Lung (tissue), 13 donors: ENCODE measurements around the gene CDHR2. TPM values are rescaled to one million over a fixed set of nuclear protein-coding genes. Genes with fewer than 3 reads are reported as not detected.

Experiments
- ATAC-seq: fragments of 200-7000 bp; cut with Tn5 transposase; one replicate; pipeline ENCODE4 v1.9.1; 2020; ENCODE audit warnings: moderate number of reproducible peaks; ENCODE audit not compliant: insufficient read depth, low FRiP score
- DNase-seq, 3 donors: peaks; one replicate each; pipeline ENCODE4 v3.0.0-alpha.2; 2013 to 2017
- H3K27ac ChIP-seq, 2 donors: one replicate each; pipeline ENCODE4 v1.5.1; 2013; ENCODE audit warnings: mild to moderate bottlenecking in 2 of 2, moderate library complexity in 2 of 2, control low read depth in 1 of 2, inconsistent platforms in 1 of 2, low read depth in 1 of 2, low read length in 1 of 2
- H3K27me3 ChIP-seq, 3 donors: one replicate each; pipeline ENCODE4 v1.5.1; 2013; ENCODE audit warnings: low read length in 2 of 3; ENCODE audit not compliant: control insufficient read depth in 3 of 3, insufficient read depth in 3 of 3
- H3K36me3 ChIP-seq, 4 donors: one replicate each; pipeline ENCODE4 v1.5.1; 2013; ENCODE audit warnings: low read length in 4 of 4, mild to moderate bottlenecking in 1 of 4, moderate library complexity in 1 of 4; ENCODE audit not compliant: control insufficient read depth in 4 of 4, insufficient read depth in 4 of 4
- H3K4me1 ChIP-seq, 5 donors: one replicate each; pipeline ENCODE4 v1.5.1; 2013; ENCODE audit warnings: low read length in 5 of 5, mild to moderate bottlenecking in 2 of 5, moderate library complexity in 1 of 5; ENCODE audit not compliant: control insufficient read depth in 5 of 5, insufficient read depth in 5 of 5
- H3K4me3 ChIP-seq: one replicate; pipeline ENCODE4 v1.5.1; 2013; ENCODE audit warnings: mild to moderate bottlenecking, control low read depth, moderate library complexity
- H3K9ac ChIP-seq, 2 donors: one replicate each; pipeline ENCODE4 v1.5.1; 2013; ENCODE audit warnings: low read length in 2 of 2, control low read depth in 1 of 2; ENCODE audit not compliant: insufficient read depth in 1 of 2
- H3K9me3 ChIP-seq, 4 donors: one replicate each; pipeline ENCODE4 v1.5.1; 2013; ENCODE audit warnings: low read length in 3 of 4, mild to moderate bottlenecking in 1 of 4, moderate library complexity in 1 of 4; ENCODE audit not compliant: control insufficient read depth in 4 of 4, insufficient read depth in 3 of 4
- CTCF ChIP-seq: IDR thresholded peaks from 2 replicates; pipeline ENCODE4 v1.5.1; 2012; ENCODE audit warnings: mild to moderate bottlenecking; ENCODE audit errors: control extremely low read depth, extremely low read depth
- WGBS, 2 donors: extraction: QIAGEN DNeasy Blood & Tissue Kit; methylation state at CpG; one replicate each; pipeline ENCODE4 v1.1.7; 2013; 5-methylcytosine and 5-hydroxymethylcytosine counted together
- polyA plus RNA-seq, 2 donors: library from polyadenylated mRNA; stranded (reverse); fragments of 200-250 nt; gene quantifications; one replicate each; pipeline ENCODE4 v1.2.1, GENCODE V29; 2013
- small RNA-seq: library from RNA; depleted of rRNA; stranded (forward); fragments of <200 nt; gene quantifications from one replicate; pipeline ENCODE3, GENCODE V24; 2014; ENCODE audit warnings: low replicate concordance
- total RNA-seq, 2 donors: library from RNA; depleted of rRNA in 1 of 2; stranded (reverse); fragments of >200 nt in 1 of 2; gene quantifications; one replicate each; pipeline ENCODE4 v1.2.1, GENCODE V29; 2014 to 2021
- donor health status: control.
- donor health status: control.
- donor health status: Bipolar disorder and iron deficiency.
- donor health status: healthy.
- donor health status: DM: yes; HTN: yes; CAD: no.

CDHR2 gene
- total and polyA plus RNA-seq, 4 donors, result 0.02 to 1.5 (median 0.42) TPM

DNA sequence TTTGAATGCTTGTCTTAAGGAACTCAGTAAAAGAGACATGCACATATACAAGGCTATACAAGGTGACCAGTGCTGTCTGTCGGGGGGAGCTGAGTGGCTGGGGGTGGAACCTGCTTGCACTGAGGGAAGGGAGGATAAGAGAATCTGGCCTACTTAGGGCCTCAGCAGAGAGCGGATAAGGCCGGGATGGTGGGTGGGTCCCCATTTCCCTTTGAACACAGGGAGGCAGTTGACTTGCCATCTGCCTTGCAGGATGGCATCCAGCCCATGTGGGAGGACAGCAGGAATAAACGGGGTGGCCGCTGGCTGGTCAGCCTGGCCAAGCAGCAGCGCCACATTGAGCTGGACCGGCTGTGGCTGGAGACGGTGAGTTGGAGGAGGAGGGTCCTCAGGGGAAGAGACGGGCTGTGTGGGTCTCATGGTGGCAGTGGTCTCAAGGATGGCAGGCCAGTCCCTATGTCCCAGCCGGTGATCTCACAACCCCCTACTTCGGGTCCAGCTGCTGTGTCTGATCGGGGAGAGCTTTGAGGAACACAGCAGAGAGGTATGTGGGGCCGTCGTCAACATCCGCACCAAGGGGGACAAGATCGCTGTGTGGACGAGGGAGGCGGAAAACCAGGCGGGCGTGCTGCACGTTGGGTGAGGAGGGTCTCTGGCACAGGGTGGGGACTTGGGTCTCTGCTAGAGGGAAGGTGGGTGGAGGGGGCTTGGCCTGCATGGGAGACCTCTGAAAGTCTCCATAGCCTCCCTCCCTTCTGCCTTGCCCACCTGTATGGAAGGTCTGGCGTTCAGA, 95.9 kb downstream of the CDHR2 start:
- no peak overlapping the region for H3K4me3 ChIP-seq
- no peaks in the 10 kb centered on the region for H3K9me3 ChIP-seq
- DNase-seq (no peak), ATAC-seq (no peak)
- WGBS, 2 donors, result 93 to 94% methylated on average over 22 of the region's 22 CpGs
- H3K27ac ChIP-seq, result no peak overlapping the region
- TF ChIP-seq CTCF, result no peak
- no peaks in the 10 kb centered on the region for H3K36me3 ChIP-seq
- no peaks in the 10 kb centered on the region for H3K27me3 ChIP-seq
- H3K4me1 ChIP-seq, result peaks cover 0 to 14% (median 4%) of the 10 kb centered on the region in 5 donors
- H3K9ac ChIP-seq, result no peak overlapping the region

Small RNAs within 50 kb of the gene (small RNA-seq; reads per million reads assigned to genes)
- gene MIR4281 (not detected), gene RF00019 (not detected), gene RN7SL684P (not detected)

Other genes with a start within 250 kb of the CDHR2 start
- 10 to 100 TPM; 76.7 to 78.1 TPM for gene KIAA1191, start 187.6 kb upstream of the CDHR2 start, total RNA-seq
- gene KIAA1191, start 187.6 kb upstream of the CDHR2 start, polyA plus RNA-seq, result 10 to 100 TPM; 41.0 to 47.0 TPM
- 10 to 100 TPM in 1 of 2 donors, 1 to 10 TPM in 1; 6.1 to 13.4 TPM for gene ARL10, start 183.9 kb upstream of the CDHR2 start, total RNA-seq
- gene ARL10, start 183.9 kb upstream of the CDHR2 start, polyA plus RNA-seq, result 1 to 10 TPM; 1.5 to 2.6 TPM
- gene NOP16, start 160.7 kb upstream of the CDHR2 start, total RNA-seq, result 10 to 100 TPM in 1 of 2 donors, 1 to 10 TPM in 1; 5.0 to 28.5 TPM
- 10 to 100 TPM; 44.4 to 52.1 TPM for gene NOP16, start 160.7 kb upstream of the CDHR2 start, polyA plus RNA-seq
- gene HIGD2A, start 160.6 kb upstream of the CDHR2 start, total RNA-seq, result 100 to 1,000 TPM in 1 of 2 donors, 10 to 100 TPM in 1; 71.2 to 101 TPM
- gene HIGD2A, start 160.6 kb upstream of the CDHR2 start, polyA plus RNA-seq, result 100 to 1,000 TPM; 115 to 190 TPM
- gene CLTB, start 132.8 kb upstream of the CDHR2 start, total RNA-seq, result 100 to 1,000 TPM in 1 of 2 donors, 10 to 100 TPM in 1; 33.2 to 123 TPM
- gene CLTB, start 132.8 kb upstream of the CDHR2 start, polyA plus RNA-seq, result 100 to 1,000 TPM; 101 to 193 TPM
- gene FAF2, start 101.0 kb upstream of the CDHR2 start, total RNA-seq, result 10 to 100 TPM; 33.4 to 40.1 TPM
- 10 to 100 TPM; 12.5 to 19.8 TPM for gene FAF2, start 101.0 kb upstream of the CDHR2 start, polyA plus RNA-seq
- gene RNF44, start 11.9 kb upstream of the CDHR2 start, total RNA-seq, result 10 to 100 TPM; 23.4 to 40.5 TPM
- gene RNF44, start 11.9 kb upstream of the CDHR2 start, polyA plus RNA-seq, result 10 to 100 TPM; 15.3 to 27.7 TPM
- gene GPRIN1, start 60.8 kb downstream of the CDHR2 start, total RNA-seq, result 1 to 10 TPM in 1 of 2 donors, under 1 TPM in 1; 0.97 to 1.1 TPM
- gene GPRIN1, start 60.8 kb downstream of the CDHR2 start, polyA plus RNA-seq, result under 1 TPM; 0.39 to 0.68 TPM
- gene SNCB, start 81.2 kb downstream of the CDHR2 start, total RNA-seq, result not detected
- under 1 TPM in 1 of 2 donors, not detected in 1; 0.02 TPM for gene SNCB, start 81.2 kb downstream of the CDHR2 start, polyA plus RNA-seq
- gene EIF4E1B, start 81.3 kb downstream of the CDHR2 start, total RNA-seq, result not detected
- not detected for gene EIF4E1B, start 81.3 kb downstream of the CDHR2 start, polyA plus RNA-seq
- 10 to 100 TPM; 14.8 to 37.4 TPM for gene TSPAN17, start 98.1 kb downstream of the CDHR2 start, total RNA-seq
- gene TSPAN17, start 98.1 kb downstream of the CDHR2 start, polyA plus RNA-seq, result 10 to 100 TPM; 20.1 to 35.6 TPM